Stimulated activated CD8-positive, alpha-beta memory T cell treated with anti-CD3 and anti-CD28 coated beads, Interleukin-15, amount 100 ng/mL, for 4 hours (primary cell): ENCODE results near the gene CEBPZ.
"Not testable (repeated sequence)": the region's sequence is repeated elsewhere in the genome, so short reads cannot be mapped to it uniquely, and the experiment has no call there.

Experiments used
- DNase-seq, 2 donors: peaks; one replicate each; pipeline ENCODE4 v3.0.0-alpha.2; 2020; ENCODE audit warnings: low read depth in 2 of 2

Gene CEBPZ

DNA sequence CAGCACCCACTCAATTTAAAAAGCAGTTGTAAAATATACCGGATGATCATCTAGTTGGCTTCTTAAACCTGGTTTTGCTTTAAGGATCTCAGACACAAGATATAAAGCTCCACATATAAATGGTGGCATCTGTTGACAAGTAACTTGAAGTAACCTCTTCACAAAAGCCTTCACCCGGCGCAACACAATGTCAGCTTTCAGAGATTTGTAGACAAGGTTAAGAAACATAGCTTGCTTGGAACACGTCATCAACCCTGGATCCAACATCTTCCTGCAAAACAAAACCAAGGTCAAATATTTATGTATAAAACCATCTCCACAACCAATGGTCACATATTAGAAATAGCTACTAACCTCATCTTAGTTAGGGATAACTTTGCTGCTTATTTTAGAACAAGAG, 8.3 kb downstream of the CEBPZ start:
- no peak for DNase-seq

DNA sequence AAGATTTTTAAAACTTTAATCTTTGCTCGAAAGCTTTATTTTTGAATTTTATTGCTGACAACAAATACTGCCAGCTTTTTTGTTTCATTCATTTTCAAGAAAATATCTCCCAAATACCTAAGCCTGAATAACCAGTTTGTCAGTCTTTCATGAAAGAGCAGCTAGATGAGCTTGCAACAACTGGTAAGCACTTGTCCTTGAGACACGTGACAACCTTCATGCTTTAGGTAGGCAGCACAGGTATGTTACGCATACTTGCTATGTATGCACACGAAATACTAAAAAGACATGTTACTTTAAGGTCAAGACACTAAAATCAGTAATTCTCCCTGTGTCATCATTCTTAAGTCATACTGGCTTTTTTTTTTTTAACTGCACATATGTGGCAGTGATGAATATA, 12.3 kb downstream of the CEBPZ start:
- DNase-seq, result no peak

DNA sequence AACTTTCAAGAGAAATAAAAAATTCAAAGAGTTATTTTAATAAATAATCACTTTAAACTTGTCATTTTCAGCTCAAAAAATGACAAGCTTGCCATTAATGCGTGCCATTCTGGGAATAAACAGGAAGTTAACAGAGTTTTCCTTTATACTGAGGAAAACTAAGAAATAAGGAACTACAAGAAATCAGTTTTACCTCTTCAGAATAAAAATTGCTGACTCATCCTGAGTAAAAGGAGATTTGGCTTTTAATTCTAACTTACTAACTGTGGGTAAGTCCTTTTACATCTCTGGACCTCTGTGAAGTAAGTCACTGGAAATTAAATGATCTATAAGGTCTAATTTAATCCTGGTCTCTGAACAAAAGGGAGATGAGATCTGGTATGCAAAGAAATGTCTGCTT, 16.1 kb downstream of the CEBPZ start:
- no peak for DNase-seq

DNA sequence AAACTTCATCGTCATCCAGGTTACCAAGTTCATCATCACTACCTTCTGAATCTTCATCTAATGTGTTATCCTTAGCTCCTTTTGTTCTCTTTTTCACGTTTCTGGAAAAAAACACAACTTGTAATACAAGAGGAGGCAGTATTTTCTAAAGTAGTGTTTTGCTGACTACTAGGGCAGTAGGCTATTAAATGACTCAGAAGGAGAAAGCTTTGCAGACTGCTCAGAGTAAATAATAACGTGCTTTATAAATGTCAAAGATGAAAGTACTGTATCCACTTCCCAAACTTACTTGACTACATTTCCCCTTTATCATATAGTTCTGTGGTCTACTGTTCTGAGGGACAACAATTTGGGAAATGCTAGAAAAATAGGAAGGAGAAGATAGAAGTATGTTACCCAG, 19.5 kb downstream of the CEBPZ start:
- DNase-seq, result no peak

DNA sequence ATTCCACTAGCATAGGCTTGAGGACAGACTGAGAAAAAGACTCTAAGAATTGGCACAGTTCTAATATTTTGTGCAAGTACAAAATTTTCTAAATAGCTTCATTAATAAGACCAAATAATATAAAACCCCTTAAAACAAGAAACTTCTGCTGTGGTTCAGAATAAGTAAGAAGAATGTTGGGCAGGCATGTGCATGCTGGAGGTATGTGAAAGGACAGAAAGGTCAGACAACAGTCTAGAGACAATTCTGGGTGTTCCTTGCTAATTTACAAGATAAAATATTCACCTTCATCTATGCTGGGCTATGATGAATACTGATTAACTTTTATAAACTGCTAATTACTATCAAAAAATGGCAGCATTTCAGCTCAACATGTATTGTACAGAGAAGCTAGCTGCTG, 20.2 kb downstream of the CEBPZ start:
- DNase-seq, result no peak

DNA sequence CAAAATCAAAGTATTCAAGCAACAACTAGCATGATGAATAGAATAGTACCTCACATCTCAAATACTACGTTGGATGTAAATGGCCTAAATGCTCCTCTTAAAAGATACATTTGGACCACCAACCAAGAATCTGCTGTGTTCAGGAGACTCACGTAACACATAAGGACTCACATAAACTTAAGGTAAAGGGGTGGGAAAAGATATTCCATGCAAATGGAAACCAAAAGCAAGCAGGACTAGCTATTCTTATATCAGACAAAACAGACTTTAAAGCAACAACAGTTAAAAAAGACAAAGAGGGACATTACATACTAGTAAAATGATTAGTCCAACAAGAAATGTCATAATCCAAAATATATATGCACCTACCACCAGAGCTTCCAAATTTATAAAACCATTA, 24.6 kb downstream of the CEBPZ start:
- not testable (repeated sequence) for DNase-seq

DNA sequence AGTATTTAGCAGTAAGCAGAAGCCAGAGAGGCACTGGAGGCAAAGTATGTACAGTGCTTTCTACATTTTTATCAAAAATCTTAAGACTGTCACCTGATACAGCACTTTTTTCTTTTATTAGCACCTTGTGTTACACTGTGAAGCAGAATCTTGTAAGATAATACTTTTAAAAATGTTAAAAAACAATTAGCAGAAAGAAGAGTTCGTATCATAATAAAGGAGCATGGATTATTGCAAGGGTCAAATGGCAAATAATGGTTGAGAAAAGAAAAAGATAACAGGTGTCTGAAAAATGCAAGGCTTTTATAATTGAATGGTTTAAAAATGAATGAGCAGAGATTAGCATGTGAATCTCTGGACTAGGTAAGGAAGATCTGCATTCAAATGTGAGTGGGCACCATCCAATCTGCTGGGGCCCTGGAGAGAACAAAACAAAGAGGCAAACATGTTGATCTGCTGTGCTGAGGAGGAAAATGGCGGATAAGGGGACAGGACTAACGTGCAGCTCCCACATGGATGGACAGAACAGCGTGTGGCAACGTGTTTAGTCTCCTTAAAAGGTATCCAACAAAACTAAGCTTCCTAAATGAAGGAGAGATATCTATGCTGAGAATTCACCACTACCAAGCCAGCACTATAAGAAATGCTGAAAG, 25.6 kb downstream of the CEBPZ start:
- DNase-seq, result no peak

DNA sequence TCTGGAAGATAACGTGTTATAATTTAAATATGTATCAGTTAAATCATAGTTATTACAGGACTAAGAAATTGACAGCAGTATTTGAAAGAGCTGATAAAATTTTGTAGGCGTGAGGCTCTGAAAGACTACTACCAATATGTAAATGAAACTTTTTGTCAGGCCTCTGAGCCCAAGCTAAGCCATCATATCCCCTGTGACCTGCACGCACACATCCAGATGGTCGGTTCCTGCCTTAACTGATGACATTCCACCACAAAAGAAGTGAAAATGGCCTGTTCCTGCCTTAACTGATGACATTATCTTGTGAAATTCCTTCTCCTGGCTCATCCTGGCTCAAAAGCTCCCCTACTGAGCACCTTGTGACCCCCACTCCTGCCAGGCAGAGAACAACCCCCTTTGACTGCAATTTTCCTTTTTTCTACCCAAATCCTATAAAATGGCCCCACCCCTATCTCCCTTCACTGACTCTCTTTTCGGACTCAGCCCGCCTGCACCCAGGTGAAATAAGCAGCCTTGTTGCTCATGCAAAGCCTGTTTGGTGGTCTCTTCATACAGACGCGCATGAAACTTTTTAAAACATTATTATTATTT, 26.2 kb downstream of the CEBPZ start:
- DNase-seq, result not testable (repeated sequence)

DNA sequence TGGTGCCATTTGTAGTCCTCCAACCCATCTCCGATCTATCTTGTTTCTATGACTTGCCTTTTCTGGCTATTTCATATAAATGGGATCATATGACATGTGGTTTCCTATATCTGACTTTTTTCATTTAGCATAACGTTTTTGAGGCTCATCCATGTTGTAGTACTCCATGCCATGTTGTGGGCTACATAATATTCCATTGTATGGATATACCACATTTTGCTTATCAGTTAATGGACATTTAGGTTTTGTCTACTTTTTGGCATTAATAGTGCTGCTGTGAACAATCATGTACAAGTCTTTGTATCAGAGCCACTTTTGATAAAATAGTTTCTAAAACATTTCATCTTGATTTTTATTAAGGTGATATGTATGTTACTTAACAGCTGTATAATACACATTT, 27.7 kb downstream of the CEBPZ start:
- DNase-seq, result no peak

DNA sequence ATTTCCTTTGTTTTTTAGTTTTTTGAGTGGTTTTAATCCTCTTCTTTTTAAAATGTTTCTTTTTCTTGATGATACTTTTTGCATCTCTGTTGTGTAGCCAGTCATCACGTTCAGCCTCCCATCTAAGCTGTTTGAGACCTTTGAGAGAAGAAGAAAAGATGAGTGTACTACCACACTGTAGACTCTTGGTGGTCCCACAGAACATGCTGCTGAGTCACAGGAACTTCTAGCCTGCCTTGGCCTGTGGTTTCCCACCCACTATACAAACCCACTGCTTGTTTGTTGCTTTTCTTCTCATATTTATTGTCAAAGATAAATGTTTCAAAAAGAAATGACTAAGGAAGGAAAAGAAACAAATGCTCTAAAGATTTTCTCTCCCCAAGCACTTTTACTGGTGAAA, 29.6 kb downstream of the CEBPZ start:
- peak; percentile 29 to 46 for DNase-seq

DNA sequence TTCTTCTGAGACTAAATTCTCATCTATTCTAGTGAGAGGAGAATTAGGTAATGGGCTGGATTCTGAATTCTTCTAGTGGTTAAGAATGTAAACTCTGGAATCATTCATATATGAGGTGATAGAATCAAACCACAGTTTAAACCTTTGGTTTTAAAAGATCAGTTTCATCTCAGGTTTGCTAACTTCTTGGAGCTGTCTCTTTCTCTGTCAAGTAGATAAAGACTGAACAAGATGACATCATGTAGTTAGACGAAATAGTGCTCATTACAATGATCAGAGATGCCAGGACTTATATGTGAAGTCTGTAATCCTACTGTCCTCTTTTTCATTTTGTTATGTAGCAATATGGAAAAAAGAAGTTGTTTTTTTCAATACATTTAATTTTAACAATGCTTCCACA, 30.2 kb downstream of the CEBPZ start:
- DNase-seq, result no peak

DNA sequence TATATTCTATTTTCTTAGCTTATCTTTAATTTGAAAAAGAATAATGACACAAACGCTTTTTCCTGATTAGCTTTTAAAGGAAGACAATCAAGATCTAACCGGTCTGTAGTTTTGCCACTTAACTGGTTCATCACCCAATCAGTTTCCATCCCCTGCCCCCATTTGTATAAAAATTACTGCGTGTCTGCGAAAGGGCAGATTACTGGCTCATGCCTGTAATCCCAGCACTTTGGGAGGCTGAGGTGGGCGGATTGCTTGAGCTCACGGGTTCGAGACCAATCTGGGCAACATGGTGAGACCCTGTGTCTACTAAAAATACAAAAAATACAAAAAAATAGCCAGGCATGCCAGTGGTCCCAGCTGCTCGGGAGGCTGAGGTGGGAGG, 32.7 kb downstream of the CEBPZ start:
- DNase-seq, result no peak

DNA sequence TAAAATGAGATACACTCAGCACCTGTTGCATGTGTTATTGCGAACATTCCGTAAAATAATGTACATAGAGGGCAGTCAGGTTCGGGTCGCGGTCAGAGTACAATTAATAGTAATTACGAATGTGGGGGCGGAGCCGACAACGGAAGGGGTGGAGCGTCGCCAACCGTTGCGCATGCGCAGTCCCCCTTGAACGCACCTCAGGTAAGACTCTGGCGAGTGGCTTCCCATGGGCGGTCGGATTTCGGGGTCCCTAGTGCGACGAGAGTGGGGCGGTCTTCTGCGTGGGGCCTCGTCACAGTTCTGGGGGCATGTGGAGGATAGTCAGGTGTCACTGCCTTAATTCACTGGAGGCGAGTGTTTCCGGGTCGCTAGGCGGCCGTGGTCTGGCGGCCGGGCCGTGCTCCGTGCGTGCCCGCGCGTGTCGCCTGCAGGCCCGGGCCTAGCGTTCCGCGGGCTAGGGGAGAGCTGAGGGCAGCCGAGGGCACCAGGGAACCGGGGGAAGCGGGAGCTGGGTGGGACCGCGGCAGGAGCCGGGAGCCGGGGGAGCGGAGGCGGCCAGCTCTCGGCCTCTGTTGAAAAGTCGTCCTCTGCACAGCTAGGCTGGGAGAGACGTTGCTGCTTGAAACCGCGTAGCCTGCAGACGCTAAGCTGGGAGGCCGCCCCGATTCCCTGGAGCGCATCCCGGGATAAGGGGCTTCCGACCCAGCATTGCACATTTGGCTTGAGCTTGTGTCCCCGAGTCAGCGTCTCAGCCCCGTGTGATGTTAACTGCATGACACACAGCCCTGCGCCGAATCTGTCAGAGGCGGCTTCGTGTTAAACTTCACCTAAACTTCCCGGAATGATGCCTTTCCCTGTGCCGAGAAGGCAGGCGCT, 34.8 kb downstream of the CEBPZ start, which contains the start of gene CEBPZOS:
CEBPZOS (plus strand) TSS at position 177 of the 876 bp plus-strand sequence. CDS start 3,209 bp downstream, outside the sequence.
- peak; percentile 73 to 77 for DNase-seq

DNA sequence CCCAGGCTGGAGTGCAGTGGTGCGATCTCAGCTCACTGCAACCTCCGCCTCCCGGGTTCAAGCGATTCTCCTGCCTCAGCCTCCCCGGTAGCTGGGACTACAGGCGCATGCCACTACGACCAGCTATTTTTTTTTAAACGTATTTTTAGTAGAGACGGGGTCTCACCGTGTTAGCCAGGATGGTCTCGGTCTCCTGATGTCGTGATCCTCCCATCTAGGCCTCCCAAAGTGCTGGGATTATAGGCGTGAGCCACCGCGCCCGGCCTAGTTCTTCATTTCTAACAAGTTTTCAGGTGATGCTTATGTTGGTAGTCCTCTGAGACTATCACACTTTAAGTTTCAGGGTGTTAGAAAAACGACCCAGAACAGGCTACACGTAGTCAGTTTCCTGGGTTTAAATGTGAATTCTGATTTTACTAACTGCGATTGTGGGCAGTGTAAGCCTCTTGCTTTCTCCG, 35.5 kb downstream of the CEBPZ start:
- DNase-seq, result not testable (repeated sequence)

DNA sequence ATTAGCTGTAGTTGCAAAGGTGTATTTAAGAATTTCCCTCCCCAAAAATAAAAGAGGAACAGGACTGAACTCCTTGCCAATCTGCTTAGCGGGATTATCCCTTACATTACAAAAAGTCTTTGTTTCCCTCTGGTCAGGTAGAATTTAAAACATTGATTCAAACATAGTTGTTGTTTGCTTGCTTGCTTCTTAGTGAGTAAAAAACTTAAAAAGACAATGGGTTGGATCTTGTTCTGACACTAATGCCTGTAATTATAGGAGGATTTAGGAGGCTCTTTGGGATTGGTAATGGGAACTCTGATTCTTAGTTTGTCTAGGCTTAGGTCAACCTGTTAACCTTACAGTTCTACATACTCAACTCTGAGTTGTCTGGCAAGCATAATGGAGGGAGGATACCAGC, 38.8 kb downstream of the CEBPZ start:
- DNase-seq, result no peak

DNA sequence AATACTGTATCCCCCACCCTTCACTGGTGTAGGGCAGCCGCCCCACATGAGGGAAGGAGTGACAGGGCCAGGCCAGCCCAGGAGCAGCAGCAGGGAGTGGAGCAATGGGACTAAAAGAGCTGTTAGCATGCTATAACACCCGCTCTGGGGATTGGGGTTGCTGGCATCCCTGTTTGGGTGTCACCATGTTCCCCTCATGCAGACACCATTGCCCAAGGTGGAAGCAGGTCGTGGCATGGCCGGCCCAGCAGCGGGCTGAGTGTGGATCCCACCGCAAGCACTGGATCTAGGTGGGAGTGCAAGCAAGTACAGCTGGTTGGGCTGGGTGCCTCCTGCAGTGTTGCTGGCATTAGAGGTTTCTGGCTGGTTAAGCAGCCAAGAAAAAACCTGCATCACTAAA, 39.6 kb downstream of the CEBPZ start:
- DNase-seq, result no peak

DNA sequence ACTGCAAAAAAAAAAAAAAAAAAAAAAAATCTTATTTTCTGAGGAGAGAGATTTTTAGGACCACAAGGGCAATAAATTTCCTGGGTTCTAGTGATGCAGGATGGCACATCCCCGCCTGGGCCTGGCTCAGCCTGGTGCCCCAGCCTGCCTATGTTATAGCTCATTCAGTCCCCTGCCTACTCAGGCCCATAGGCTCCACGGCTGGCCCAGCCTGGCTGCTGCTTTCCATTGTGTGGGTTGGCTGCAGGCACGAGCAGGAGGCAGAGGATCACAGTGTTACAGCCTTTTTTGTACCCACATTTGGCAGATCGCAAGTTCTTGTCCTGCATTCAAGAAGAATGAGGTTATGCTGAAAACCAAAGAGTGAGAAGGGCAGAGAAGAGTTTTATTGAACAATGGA, 40.1 kb downstream of the CEBPZ start:
- no peak for DNase-seq

DNA sequence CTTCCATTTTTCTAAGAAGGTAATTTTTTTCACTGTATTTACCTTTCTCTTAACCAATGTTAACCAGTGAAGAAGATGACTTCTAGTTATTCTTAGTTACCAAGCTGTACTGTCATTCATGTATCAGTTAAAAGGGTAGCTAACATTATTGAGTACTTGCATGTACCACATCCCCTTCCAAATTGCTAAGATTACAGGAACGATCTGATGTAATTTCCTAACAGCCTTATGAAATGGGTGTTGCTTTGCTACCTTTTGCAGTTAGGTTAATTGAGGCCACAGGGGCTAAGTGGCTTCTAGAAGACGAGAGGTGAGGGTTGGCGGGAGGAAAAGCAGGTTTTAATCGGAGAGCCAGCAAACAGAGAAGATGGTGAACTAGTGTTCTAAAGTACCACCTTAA, 41.1 kb downstream of the CEBPZ start:
- no peak for DNase-seq

DNA sequence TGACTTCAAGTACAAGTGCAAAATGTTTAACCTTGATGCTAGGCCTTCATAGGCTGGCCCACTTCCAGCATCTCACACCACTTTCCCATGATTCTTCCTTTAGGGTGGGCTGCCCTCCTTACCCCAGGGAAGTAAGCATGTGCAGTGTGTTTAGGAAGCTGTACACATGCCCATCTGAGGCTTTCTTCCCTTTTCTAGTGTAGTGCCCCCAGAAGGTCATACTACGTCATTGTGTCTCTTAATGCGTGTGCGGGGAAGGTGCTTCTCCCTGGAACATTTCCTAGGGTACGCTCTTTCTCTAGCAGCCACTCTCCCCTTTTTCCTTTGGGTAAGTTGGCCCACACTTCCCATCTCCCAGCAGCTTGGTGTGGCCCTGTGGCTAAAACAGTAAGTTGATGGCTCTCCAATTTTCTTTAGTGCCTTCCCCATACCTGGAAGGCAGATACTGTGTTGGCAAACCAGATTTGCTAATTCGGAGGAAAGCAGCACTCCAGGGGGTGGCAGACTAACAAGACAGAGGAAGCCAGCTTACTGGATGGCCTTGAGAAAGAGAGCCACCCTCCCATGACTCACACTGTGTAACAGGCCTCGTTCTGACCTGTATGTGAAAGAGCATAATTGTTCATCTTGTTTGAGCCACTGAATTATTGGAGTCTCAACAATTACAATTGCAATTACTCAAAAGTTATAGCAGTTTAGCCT, 41.8 kb downstream of the CEBPZ start:
- DNase-seq, result no peak

DNA sequence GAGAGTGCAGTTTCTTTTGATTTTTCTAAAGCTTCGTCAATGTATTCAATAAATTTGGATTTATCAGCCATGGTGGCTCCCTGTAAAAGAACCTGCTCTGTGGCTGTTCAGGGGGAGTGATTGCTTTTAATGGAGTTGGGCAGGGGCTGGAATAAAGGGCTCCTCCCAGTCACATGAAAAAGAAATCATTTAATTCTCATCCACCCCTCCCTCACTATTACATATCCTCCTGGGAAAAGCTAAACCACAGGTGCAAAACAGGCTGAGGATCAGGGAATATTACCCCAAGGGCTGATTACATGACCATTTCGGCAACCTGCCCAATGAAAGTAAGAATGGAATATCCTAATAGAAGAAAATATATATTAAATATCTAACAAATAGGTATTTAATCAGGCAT, 42.8 kb downstream of the CEBPZ start, which contains the start of gene SULT6B1:
SULT6B1 (minus strand) TSS at position 101 of the 400 bp plus-strand sequence; CDS start at position 71, 30 bp downstream.
- DNase-seq, result no peak

DNA sequence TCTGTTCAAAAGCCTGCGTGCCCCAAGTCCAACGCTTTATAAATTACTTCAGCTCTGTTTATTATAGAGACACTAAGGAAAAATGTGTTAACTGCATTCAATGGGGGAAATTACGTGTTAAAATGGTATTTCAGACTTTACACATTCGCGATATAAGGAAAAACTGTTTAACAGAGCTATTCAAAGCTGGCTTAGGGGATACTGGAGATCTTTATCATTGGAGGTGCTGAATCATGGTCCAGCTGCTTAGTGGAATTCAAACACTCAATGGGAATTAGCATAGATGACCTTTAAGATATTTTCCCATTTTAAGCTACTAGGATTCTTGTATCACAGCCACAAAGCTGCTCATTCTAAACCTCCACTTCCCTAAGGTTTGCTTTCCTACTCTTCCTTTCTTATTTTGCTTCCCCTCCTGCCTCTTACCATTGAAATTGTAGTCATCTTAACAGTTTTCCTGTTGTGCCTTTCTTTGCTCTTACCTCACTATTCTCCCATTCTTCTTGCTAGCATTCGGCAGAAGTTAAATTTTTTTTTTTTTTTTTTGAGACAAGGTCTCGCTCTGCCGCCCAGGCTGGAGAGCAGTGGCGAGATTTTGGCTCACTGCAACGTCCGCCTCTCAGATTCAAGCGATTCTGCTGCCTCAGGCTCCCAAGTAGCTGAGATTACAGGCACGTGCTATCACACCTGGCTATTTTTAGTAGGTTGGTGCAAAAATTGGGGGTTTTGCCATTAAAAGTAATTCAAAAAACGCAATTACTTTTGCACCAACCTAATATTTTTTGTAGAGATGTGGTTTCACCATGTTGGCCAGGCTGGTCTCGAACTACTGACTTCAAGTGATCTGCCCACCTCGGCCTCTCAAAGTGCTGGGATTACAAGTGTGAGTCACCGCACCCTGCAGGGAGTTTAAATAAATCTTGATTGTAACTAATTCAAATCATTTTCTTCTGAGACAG, 49.4 kb downstream of the CEBPZ start:
- no peak for DNase-seq
